Tibial nerve (tissue), 4 donors: ENCODE data around the gene FHDC1. TPM values are rescaled to one million over a fixed set of nuclear protein-coding genes. Genes with fewer than 3 reads are reported as not detected.

Experiments used
- DNase-seq, 2 donors: peaks; one replicate each; pipeline ENCODE4 v3.0.0-alpha.2; 2019; ENCODE audit warnings: low spot score in 2 of 2
- H3K27ac ChIP-seq, 4 donors: fragments of 200-600 bp; sonication (generic) in 3 of 4; one replicate each; pipeline ENCODE4 v1.5.1; 2017 to 2019; ENCODE audit warnings: mild to moderate bottlenecking in 1 of 4
- H3K27me3 ChIP-seq, 2 donors: fragments of 200-600 bp; sonication (generic) in 1 of 2; one replicate each; pipeline versions ENCODE4 v1.5.1 to v1.6.0; 2017 to 2019
- H3K36me3 ChIP-seq, 3 donors: fragments of 200-600 bp; sonication (generic); one replicate each; pipeline ENCODE4 v1.5.1; 2018 to 2019
- H3K4me1 ChIP-seq, 4 donors: fragments of 200-600 bp; sonication (generic) in 3 of 4; one replicate each; pipeline ENCODE4 v1.5.1; 2017 to 2019
- H3K4me3 ChIP-seq, 4 donors: fragments of 200-600 bp; sonication (generic) in 3 of 4; one replicate each; pipeline ENCODE4 v1.5.1; 2017 to 2019; ENCODE audit warnings: mild to moderate bottlenecking in 1 of 4, moderate library complexity in 1 of 4
- H3K9me3 ChIP-seq, 4 donors: fragments of 200-600 bp; sonication (generic) in 3 of 4; one replicate each; pipeline ENCODE4 v1.5.1; 2017 to 2019
- EP300 ChIP-seq, 2 donors: sonication (generic); formaldehyde crosslinking; IDR thresholded peaks; one replicate each; pipeline ENCODE4 v1.6.1; 2017; ENCODE audit warnings: antibody characterized with exemption in 2 of 2, mild to moderate bottlenecking in 1 of 2
- POLR2A ChIP-seq, 2 donors: fragments of 450-650 bp; IDR thresholded peaks; one replicate each; pipeline ENCODE4 v1.6.1; 2017; ENCODE audit warnings: antibody characterized with exemption in 2 of 2, mild to moderate bottlenecking in 2 of 2, moderate library complexity in 2 of 2
- WGBS, 2 donors: methylation state at CpG; one replicate each; pipeline ENCODE4 v1.1.5; 2018; 5-methylcytosine and 5-hydroxymethylcytosine counted together
- total RNA-seq, 4 donors: library from RNA; depleted of rRNA; stranded (reverse); fragments of >200 nt; gene quantifications; one replicate each; pipeline ENCODE4 v1.1.0, GENCODE V29; 2016
- TF ChIP-seq, protein P1 (sequence below), 5 experiments: fragments of 200-600 bp in 3 of 5; fragments of 450-650 bp in 2 of 5; sonication (generic) in 3 of 5; IDR thresholded peaks; one replicate each; pipeline ENCODE4 v1.5.1; 2016 to 2019; ENCODE audit warnings: antibody characterized with exemption in 5 of 5, mild to moderate bottlenecking in 3 of 5, moderate library complexity in 2 of 5

Gene FHDC1
- total RNA-seq, 4 donors from 2014 or later, result 2.2 to 7.9 (median 6.1) TPM

GRCh38 chr4:152972821-152973628 is 36.9 kb downstream of the FHDC1 start:
- H3K4me1 ChIP-seq, result peaks cover 0 to 10% (median 5%) of the 10 kb centered on the region in 4 donors
- peak in 1 of 2 donors; percentile 12 for TF ChIP-seq EP300 (IDR thresholded peaks at IDR 0.05)
- TF ChIP-seq, protein P1, sequence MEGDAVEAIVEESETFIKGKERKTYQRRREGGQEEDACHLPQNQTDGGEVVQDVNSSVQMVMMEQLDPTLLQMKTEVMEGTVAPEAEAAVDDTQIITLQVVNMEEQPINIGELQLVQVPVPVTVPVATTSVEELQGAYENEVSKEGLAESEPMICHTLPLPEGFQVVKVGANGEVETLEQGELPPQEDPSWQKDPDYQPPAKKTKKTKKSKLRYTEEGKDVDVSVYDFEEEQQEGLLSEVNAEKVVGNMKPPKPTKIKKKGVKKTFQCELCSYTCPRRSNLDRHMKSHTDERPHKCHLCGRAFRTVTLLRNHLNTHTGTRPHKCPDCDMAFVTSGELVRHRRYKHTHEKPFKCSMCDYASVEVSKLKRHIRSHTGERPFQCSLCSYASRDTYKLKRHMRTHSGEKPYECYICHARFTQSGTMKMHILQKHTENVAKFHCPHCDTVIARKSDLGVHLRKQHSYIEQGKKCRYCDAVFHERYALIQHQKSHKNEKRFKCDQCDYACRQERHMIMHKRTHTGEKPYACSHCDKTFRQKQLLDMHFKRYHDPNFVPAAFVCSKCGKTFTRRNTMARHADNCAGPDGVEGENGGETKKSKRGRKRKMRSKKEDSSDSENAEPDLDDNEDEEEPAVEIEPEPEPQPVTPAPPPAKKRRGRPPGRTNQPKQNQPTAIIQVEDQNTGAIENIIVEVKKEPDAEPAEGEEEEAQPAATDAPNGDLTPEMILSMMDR (IDR thresholded peaks at IDR 0.05), result no peak
- H3K9me3 ChIP-seq, result no peaks in the 10 kb centered on the region
- H3K4me3 ChIP-seq, result no peak overlapping the region
- peaks cover 0 to 36% (median 0%) of the 10 kb centered on the region in 3 donors for H3K36me3 ChIP-seq
- no peak for DNase-seq
- no peaks in the 10 kb centered on the region for H3K27me3 ChIP-seq
- 40 to 43% methylated on average over 11 to 12 of the region's 12 CpGs for WGBS, 2 donors
- H3K27ac ChIP-seq, result peak overlapping the region in 3 of 4 donors; percentile 38 to 90 (median 52)

- Histone ChIP-seq H3K27me3 (no peaks in the 10 kb centered on the region), H3K4me3 (no peak overlapping the region), H3K9me3 (no peaks in the 10 kb centered on the region), H3K36me3 (peaks cover 0 to 28% (median 0%) of the 10 kb centered on the region in 3 donors), H3K4me1 (peaks cover 0 to 10% (median 5%) of the 10 kb centered on the region in 4 donors), H3K27ac (peak overlapping the region in 3 of 4 donors; percentile 38 to 90 (median 52))
- 67 to 70% methylated on average over 9 of the region's 9 CpGs for WGBS, 2 donors
- TF ChIP-seq, protein P1 (IDR thresholded peaks at IDR 0.05), result no peak
- TF ChIP-seq POLR2A (IDR thresholded peaks at IDR 0.05) (no peak), EP300 (IDR thresholded peaks at IDR 0.05) (no peak)
- DNase-seq, result no peak
Measured at GRCh38 chr4:152973629-152974467, 37.7 kb downstream of the FHDC1 start.

GRCh38 chr4:152974468-152975379 is 38.6 kb downstream of the FHDC1 start:
- TF ChIP-seq POLR2A (IDR thresholded peaks at IDR 0.05) (no peak), EP300 (IDR thresholded peaks at IDR 0.05) (no peak)
- TF ChIP-seq, protein P1 (IDR thresholded peaks at IDR 0.05), result no peak
- peaks cover 0 to 29% (median 0%) of the 10 kb centered on the region in 3 donors for H3K36me3 ChIP-seq
- peak overlapping the region in 1 of 4 donors; percentile 90 for H3K27ac ChIP-seq
- WGBS, 2 donors, result 89 to 92% methylated on average over 17 to 28 of the region's 28 CpGs
- DNase-seq, result no peak
- no peaks in the 10 kb centered on the region for H3K27me3 ChIP-seq
- no peak overlapping the region for H3K4me3 ChIP-seq
- peaks cover 0 to 10% (median 5%) of the 10 kb centered on the region in 4 donors for H3K4me1 ChIP-seq
- H3K9me3 ChIP-seq, result no peaks in the 10 kb centered on the region

GRCh38 chr4:152975380-152976211 is 39.5 kb downstream of the FHDC1 start:
- TF ChIP-seq EP300 (IDR thresholded peaks at IDR 0.05) (no peak), POLR2A (IDR thresholded peaks at IDR 0.05) (no peak)
- TF ChIP-seq, protein P1 (IDR thresholded peaks at IDR 0.05), result no peak
- Histone ChIP-seq H3K9me3 (no peaks in the 10 kb centered on the region), H3K27me3 (no peaks in the 10 kb centered on the region), H3K36me3 (peaks cover 0 to 29% (median 0%) of the 10 kb centered on the region in 3 donors), H3K4me1 (peaks cover 0 to 10% (median 5%) of the 10 kb centered on the region in 4 donors), H3K4me3 (no peak overlapping the region), H3K27ac (no peak overlapping the region)
- DNase-seq, result no peak
- 86 to 94% methylated on average over 17 to 37 of the region's 38 CpGs for WGBS, 2 donors
